Gastrocnemius medialis (tissue), 4 donors: ENCODE measurements around the gene NFKBIL1.

Experiments used
- POLR2A ChIP-seq, 2 donors: fragments of 450-650 bp; IDR thresholded peaks; one replicate each; pipeline ENCODE4 v1.6.1; 2017; ENCODE audit warnings: antibody characterized with exemption in 2 of 2, mild to moderate bottlenecking in 2 of 2, moderate library complexity in 2 of 2
- TF ChIP-seq, protein P1 (sequence below), 5 experiments: fragments of 450-650 bp in 3 of 5; fragments of 200-600 bp in 2 of 5; sonication (generic) in 2 of 5; IDR thresholded peaks in 4 of 5; conservative IDR thresholded peaks in 1 of 5; 1 replicate in 4 of 5; 2 replicates in 1 of 5; pipeline ENCODE4 v1.5.1; 2016 to 2019; ENCODE audit warnings: antibody characterized with exemption in 5 of 5, mild to moderate bottlenecking in 3 of 5, moderate library complexity in 3 of 5

DNA sequence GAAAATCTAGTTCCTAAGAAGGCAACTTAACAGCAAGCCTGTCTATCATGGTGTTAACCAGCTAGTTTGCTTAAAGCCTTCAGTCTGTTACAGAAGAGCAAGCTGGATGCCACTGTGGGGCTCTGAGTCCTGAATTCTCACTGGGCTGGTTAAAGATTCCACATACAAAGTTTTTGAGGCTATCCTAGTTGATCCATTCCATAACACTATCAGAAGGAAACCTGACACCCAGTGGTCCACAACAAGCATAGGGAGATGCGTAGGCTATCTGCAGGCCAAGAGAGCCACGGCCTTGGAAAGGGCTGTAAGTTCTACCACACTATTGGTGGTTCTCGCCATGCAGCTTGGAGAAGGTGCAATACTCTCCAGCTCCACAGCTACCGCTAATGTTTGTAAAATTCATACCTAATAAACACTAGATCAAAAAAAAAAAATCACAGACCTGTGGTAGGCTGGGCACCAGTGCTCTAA is 19.1 kb upstream of the NFKBIL1 start:
- TF ChIP-seq, protein P1, sequence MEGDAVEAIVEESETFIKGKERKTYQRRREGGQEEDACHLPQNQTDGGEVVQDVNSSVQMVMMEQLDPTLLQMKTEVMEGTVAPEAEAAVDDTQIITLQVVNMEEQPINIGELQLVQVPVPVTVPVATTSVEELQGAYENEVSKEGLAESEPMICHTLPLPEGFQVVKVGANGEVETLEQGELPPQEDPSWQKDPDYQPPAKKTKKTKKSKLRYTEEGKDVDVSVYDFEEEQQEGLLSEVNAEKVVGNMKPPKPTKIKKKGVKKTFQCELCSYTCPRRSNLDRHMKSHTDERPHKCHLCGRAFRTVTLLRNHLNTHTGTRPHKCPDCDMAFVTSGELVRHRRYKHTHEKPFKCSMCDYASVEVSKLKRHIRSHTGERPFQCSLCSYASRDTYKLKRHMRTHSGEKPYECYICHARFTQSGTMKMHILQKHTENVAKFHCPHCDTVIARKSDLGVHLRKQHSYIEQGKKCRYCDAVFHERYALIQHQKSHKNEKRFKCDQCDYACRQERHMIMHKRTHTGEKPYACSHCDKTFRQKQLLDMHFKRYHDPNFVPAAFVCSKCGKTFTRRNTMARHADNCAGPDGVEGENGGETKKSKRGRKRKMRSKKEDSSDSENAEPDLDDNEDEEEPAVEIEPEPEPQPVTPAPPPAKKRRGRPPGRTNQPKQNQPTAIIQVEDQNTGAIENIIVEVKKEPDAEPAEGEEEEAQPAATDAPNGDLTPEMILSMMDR (IDR thresholded peaks at IDR 0.05 in 4 of 5, conservative IDR thresholded peaks at IDR 0.05 in 1 of 5) = no peak
- no peak for TF ChIP-seq POLR2A (IDR thresholded peaks at IDR 0.05)
